HG03565 (cell line): ENCODE data around the gene CDKN2B.

Experiments used
- ATAC-seq: cut with Tn5 transposase; IDR thresholded peaks from one replicate; pipeline ENCODE4 v1.9.1; 2021; ENCODE audit warnings: mild to moderate bottlenecking, moderate library complexity; ENCODE audit not compliant: unreplicated experiment

The CDKN2B gene

DNA sequence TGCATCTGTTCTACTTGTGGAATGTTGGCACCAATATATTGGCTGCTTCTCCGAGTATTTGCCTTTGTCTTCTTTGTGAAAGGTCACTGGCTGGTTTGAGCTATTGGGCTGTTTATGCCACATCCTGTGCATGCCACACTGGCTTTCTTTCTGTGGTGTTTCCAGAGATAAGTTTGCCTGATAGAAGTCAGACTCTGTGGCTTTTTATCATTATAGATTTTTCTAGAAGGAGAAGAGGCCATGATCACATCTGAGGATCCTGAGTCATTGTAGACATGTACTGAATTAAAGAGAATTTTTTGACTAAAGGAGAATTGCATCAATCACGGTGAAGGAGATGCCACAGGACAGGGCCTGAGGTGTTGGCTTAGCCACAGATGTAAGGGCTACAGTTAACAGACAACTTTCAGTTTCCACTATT, 26.5 kb upstream of the CDKN2B start:
- ATAC-seq, result no peak

DNA sequence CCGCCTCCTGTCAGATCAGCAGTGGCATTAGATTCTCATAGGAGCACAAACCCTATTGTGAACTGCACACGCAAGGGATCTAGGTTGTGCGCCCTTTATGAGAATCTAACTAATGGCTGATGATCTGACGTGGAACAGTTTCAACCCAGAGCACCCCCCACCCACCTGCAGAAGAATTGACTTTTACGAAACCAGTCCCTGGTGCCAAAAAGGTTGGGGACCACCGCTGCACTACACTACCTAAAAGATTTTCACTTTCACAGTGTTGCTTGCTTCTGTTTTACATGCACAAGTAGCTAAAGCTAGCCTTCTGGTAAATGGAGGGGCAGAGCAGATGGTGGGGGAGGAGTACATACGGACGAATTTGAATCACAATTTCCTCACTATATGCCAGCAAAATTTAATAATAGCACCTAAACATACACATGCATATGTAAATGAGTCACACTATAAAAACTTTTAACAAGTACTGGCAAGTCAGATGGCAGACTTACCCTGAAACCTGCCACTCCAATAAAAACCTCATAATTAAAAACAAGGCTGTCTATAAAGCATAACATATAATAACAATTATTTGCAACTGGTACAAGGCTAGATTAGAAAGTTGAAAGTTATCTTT, 24.0 kb upstream of the CDKN2B start:
- ATAC-seq, result no peak

DNA sequence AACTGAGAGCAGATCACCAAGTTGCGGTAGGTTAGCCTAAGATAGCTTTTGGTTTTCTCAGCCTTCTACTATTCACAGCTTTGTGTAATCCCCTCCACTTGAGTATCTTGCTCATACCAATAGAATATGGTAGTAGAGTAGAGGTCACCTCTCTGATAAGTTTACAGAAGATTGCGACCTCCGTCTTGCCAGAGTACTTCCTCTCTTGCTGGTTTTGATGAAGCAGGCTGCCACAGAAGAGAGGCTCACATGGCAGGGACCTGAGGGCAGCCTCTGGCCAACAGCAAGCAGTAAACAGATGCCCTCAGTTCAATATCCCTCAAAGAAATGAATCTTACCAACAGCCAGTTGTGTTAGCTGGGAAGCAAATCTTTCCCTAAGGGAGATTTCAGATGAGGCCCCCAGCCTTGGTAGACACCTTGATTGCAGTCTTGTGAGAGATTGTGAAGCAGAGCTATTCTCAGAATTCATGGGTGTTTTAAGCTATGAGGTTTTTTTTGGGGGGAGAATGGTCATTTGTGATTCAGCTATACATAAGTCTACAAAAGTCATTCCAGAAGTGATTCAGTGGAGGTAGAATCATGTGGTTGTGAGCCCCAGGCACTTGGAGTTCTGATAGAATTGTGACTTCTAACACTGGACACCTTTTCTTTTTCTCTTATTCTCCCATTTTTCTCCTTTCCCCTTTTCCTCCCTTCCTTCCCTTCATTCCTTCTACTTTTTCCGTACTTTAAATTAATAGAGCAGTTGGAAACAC, 22.7 kb upstream of the CDKN2B start:
- no peak for ATAC-seq

DNA sequence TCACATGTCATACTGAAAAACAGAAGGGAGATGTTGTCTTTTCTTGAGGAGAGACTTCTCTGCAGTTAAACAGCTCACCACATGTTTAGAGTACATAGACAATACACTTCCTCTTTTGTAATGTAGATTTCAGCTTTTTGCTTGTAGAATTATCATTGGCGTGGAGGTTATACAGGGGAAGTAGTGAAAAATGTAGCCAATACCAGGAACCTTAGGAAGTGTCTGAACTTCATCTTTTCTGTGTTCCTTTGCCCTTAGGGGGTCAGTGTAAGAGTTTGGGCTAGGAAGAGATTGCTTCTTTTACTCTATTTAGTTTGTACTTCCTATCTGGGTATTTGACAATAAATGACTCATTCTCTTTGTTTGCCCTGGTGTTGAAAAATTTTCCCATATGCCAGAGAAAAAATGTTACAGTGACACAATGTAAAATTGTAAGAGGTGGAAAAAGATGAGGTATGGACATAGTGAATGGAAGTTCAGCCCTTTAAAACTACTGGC, 21.0 kb upstream of the CDKN2B start:
- peak; percentile 88 for ATAC-seq

DNA sequence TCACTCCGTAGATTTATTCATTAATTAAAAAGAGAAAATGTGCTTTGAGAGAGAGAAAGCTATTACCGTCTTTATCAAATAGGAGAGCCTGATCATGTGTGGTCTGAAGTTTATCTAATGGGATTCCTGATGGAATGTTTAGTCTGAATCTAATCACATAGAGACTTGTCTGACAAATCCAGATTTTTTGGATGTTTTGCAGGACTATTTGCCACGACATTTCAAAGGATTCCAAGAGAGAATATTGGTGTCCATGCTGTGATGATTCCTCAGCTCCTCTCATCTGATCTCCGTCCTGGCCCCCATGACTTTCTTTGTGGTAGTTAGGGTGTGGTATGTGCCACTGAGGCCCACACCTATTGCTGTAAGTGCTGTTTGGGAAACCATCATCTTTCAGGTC, 20.1 kb upstream of the CDKN2B start:
- no peak for ATAC-seq

DNA sequence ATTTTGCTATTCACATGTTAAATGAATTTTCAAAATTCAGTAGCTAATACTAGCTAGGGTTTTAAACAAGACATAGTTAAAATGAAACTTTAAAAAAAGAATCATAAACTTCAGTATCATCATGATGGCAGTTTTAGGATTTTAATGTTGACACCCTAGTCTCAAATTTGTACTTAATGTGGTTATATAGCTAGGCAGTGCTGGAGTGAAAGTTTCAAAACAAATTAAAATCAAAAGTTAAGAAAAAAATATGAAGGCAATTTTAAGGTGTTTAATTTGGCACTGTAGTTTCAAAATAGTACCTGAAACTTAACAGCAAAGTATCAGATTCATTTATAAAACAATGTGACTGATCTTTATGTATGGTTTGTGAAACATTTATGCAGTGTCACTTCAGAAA, 19.3 kb upstream of the CDKN2B start:
- ATAC-seq, result no peak

DNA sequence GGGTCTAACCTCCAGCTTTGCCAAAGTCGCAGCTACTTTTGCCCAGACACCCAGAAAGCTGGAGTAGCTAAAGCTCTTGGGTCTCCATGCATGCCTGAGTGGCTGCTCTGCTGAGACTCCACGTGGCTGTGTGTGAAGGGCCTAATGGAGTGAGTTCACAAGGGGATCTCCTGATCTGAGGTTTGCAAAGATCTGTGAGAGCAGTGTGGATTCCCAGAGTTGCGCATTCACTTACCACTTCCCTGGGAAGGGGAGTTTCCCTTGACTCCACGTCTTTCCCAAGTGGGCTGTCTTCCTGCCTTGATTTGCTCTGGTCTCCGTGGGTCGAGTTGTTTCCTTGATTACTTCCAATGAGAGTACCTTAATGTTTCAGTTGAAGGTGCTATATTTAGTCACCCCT, 17.6 kb upstream of the CDKN2B start:
- ATAC-seq, result no peak

DNA sequence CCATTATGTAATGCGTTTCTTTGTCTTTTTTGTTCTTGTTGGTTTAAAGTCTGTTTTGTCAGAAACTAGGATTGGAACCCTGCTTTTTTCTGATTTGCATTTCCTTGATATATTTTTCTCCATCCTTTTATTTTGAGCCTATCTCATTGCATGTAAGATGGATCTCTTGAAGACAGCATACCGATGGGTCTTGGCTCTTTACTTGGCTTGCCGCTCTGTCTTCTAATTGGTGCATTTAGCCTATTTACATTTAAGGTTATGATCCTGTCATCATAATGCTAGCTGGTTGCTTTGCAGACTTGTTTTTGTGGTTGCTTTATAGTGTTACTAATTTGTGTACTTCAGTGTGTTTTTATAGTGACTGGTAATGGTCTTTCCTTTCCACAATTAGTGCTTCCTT, 13.3 kb upstream of the CDKN2B start:
- ATAC-seq, result no peak

DNA sequence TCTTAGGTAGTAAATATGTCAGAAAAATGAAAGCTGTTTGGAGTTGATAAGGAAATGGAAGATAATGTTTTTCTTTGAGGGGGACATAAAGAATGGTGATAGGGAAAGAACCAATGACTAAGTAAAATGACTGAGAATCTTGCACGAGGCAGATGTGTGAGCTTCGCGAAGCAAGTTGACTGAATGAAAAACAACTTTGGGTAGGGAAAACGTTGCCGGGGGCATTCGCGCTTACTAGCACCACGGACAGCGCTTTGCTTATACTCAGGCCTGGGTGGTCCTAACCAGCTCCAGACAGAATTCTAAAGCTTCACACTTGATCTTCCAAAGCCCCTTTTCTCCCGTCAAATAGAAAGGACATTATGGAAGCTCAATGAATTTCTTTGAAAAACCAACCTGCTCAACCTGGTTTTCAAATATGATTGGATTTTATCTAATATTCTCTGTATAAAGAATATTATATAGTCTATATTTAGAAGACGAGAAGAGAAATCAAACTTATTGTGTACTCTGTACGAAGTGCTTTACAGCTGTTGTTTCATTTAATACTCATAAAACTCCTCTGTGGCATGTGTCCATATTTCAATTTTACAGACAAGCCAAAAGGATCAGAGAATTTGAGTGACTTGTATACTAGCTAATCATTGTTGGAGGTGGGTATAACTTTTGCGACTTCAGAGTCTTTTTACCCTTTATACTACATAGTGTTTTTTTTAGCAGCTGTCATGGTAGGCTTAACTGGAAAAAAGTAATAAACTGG, 1.9 kb upstream of the CDKN2B start:
- ATAC-seq, result no peak

DNA sequence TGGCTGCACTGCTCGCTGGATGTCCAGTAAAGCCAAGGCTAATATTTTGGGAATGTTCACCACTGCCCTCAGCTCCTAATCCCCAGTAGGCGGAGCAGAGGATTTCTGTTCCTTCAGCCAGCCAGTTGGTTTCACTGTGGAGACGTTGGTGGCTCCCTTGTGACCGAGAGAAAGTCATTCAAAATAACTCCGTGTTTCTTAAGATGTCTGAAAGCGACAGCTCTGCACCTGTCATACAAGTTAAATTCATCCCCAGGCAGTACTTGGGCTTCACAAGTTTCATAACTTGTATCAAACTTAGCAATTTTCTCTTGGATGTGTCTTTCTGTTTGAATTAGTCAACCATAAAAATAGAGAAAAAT, 382 bp upstream of the CDKN2B start:
- ATAC-seq, result peak; percentile 31

DNA sequence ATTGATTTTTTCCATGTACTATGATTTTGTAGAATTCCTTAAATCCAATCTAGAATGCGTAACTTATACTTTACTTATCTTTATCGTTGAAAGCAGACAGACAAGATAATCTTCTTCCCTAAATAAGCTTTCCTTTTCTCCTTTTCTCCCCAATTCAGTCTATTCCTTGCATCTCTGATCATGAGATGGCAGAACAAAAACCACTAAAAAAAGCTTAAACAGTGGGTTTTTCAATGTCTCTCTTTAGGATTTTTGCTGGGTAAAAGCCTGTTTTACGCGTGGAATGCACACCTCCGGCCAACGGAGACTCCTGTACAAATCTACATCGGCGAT, 755 bp downstream of the CDKN2B start:
- no peak for ATAC-seq

DNA sequence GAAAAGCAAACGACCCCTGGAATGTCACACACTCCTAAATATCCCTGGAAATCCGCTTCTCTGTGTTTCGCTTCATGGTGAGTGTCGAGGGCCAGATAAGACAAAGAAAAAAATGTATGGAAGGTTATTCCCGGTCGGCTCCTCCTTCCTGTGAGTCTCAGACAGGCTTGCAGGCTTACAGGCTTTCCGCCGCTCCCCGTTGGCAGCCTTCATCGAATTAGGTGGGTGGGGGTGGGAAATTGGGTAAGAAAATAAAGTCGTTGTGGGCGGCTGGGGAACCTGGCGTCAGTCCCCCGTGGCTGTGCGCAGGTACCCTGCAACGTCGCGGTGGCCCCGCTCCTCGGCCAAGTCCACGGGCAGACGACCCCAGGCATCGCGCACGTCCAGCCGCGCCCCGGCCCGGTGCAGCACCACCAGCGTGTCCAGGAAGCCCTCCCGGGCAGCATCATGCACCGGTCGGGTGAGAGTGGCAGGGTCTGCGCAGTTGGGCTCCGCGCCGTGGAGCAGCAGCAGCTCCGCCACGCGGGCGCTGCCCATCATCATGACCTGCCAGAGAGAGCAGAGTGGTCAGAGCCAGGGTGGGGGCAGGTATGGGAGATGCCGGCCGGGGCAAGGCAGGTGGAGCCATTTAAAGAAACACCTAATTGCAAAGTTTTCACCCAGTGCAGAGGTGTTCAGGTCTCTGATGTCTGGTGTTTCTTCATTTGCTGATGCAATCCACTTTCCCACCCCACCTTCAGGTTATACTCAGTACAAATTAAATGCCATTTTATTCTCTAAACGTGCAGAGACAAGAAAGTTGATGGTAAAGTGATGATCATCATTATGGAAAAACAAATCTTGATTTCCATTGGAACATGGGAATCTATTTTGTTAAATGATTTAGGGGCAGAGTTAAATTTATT, 3.2 kb downstream of the CDKN2B start:
- no peak for ATAC-seq

DNA sequence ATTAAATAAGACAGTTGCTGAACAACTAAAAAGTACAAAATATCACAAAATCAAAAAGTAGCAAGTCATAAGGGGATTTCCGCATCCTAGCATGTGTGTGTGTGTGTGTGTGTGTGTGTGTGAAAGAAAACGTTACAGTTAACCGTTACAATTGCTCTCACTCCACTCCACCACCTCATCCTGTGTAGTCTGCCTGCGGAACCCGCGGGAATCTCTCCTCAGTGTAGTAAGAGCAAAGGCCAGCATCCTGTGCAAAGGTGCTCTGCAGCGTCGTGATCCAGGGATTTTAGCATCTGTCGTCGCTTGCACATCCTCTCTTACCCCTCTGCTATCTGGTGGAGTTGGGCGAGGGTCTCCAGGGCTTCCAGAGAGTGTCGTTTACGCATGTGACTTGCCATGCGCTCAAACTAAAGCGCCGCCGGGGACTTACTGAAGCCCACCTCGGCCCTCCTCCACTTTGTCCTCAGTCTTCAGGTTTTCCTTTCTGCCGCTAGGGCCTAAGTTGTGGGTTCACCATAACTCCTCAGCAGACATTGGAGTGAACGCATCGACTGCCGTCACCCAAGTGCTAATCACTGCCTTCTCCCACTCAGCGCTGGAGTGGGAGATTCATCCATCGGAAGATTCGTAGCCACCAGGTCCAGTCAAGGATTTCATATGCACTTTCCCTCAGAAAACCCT, 3.9 kb downstream of the CDKN2B start:
- no peak for ATAC-seq

DNA sequence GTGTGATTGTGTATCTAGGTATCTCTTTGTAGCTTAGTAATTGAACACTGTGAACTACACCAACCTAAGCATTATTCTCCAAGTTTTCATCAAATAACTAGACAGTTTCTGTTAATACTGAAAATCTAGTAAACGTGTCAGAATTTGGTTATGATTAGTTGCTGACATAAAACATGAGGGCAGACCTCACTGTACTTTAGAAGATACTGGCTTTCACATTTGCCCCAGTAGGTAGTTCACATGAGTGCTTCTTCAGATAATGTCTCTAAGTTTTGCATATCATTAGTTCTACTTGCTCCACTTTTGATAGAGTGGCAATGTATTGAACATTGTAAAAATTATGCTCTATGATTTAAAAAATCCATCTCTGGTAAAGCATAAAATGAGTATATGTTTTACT, 7.1 kb downstream of the CDKN2B start:
- ATAC-seq, result no peak

DNA sequence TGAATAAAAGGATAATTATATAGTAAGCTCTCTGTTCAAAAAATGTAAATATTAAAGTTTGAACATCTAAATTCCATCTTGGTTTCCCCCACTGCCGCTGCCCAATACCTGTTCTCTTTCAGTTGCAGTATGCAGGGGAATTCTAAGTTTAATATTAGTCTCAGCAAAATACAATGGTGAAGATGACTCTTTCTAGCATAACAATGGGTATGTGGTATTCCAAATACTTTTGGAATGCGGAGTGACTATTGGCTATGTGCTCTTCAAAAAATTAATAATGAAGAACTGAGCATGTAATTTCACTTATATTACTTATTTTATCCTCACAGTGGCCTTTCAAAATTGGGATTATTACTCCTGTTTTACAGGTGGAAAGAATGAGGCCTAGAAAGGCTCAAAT, 11.1 kb downstream of the CDKN2B start:
- no peak for ATAC-seq

DNA sequence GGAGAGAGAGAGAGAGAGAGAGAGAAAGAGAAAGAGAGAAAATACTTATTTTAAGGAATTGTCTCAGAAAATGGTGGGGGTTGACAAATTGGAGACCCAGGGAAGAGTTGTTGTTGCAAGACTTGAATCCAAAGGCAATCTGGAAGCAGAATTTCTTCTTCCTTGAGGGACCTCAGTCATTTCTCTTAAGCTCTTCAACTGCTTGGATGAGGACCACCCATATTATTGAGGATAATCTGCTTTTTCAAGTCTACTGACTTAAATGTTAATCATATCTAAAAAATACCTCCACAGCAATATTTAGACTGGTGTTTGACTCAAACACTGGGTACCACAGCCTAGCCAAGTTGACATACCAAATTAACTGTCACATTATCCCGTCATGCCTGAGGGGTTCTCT, 11.6 kb downstream of the CDKN2B start:
- no peak for ATAC-seq

DNA sequence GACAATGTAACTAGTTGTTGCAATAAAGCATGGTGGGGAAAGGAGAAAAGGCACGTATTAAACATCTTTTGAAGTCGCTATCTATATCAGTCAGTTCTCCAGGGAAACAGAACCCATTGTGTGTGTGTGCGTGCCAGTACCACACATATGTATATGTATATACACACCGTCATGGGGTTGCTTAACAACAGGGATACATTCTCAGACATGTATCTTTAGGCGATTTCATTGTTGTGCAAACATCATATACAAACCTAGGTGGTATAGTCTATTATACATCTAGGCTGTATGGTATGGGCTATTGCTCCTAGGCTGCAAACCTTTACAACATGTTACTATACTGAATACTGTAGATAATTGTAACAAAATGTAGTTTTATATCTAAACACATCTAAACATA, 12.2 kb downstream of the CDKN2B start:
- ATAC-seq, result no peak

DNA sequence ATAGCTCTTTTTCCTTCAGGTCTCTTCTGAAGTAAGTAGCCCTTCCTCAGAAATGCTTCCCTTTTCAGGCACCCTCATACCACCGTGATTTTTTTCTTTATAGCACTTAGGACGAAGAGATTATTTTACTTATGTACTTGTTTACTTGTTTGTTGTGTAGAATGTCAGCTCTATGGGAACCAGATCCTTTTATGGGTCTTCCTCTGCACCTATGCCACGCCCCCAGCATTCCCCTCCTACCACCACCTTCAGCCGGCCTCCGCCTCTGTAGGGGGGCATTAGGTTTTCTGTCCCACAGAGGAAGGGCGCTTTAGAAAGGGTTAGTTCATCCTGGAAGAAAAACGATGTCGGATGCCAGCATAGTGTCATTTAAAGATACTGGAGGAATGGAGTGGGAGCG, 12.7 kb downstream of the CDKN2B start:
- ATAC-seq, result no peak

DNA sequence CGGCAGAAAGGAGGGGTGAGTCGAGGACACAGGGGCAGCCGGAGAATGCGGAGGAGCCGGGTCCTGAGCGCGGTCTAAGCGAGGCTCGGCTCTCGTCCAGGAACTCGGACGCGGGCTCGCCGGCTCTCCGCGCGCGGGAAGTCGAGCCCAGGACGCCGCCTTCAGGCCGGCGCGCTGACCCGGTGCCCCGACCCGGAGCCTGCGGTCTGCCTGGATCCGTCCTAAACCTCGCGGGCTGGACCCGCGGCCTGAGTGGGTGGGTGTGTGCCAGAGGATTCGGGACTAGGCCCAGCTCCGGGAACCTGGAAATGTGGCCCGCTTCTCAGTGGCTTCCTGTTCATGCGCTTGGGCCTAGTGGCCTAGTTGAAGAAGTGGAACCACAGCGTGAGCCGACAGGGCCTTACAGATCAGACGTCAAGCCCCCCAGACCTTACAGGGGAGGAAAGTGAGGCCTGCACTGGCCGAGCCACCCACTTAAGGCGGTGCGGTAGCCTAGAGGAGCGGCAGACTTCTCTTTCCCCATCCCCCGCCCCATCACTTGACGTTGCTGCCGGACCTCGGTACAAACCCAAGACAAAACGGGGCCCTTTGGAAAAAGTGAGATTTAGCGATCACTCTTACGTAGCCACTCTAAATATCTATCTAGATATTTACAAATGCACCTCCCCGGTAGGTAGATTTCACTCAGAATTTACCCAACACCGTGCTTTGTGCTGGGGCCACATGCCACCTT, 13.3 kb downstream of the CDKN2B start:
- ATAC-seq, result no peak
